HG02610 (cell line): ENCODE data around the gene DNAJC7.
"Not testable (repeated sequence)": the region's sequence is repeated elsewhere in the genome, so short reads cannot be mapped to it uniquely, and the experiment has no call there.

Experiments
- ATAC-seq: cut with Tn5 transposase; IDR thresholded peaks from one replicate; pipeline ENCODE4 v1.9.1; 2021; ENCODE audit warnings: mild to moderate bottlenecking, moderate library complexity; ENCODE audit not compliant: unreplicated experiment

The DNAJC7 gene

GRCh38 chr17:42041619-42042018 lies 24.4 kb upstream of the DNAJC7 start:
- no peak for ATAC-seq

- no peak for ATAC-seq
These were observed 23.6 kb upstream of the DNAJC7 start for GRCh38 chr17:42040818-42041217.

- no peak for ATAC-seq
These were observed 22.8 kb upstream of the DNAJC7 start for GRCh38 chr17:42039794-42040763.

GRCh38 chr17:42038221-42038973 lies 21.2 kb upstream of the DNAJC7 start:
- no peak for ATAC-seq

GRCh38 chr17:42034059-42034458 lies 16.8 kb upstream of the DNAJC7 start:
- no peak for ATAC-seq

GRCh38 chr17:42031584-42031983 lies 14.3 kb upstream of the DNAJC7 start:
- ATAC-seq = no peak

GRCh38 chr17:42028791-42029127 lies 11.5 kb upstream of the DNAJC7 start:
- no peak for ATAC-seq

- ATAC-seq = no peak
These were observed 10.9 kb upstream of the DNAJC7 start for GRCh38 chr17:42027961-42028790.

GRCh38 chr17:42027590-42027889 lies 10.3 kb upstream of the DNAJC7 start:
- ATAC-seq = no peak

GRCh38 chr17:42026857-42027589 lies 9.8 kb upstream of the DNAJC7 start:
- no peak for ATAC-seq

- no peak for ATAC-seq
These were observed 8.7 kb upstream of the DNAJC7 start for GRCh38 chr17:42025936-42026335.

GRCh38 chr17:42025191-42025579 lies 7.9 kb upstream of the DNAJC7 start:
- no peak for ATAC-seq

GRCh38 chr17:42023524-42024349 lies 6.5 kb upstream of the DNAJC7 start:
- ATAC-seq = no peak

- ATAC-seq = not testable (repeated sequence)
These were observed 3.6 kb upstream of the DNAJC7 start for GRCh38 chr17:42020845-42021244.

- ATAC-seq = peak; percentile 71
These were observed 2.5 kb upstream of the DNAJC7 start, which contains the start of gene NKIRAS2 for GRCh38 chr17:42019509-42020404. Gene NKIRAS2 (plus strand): TSS chr17:42020090. CDS start chr17:42021578, 1,488 bp downstream.

- no peak for ATAC-seq
These were observed 1.7 kb upstream of the DNAJC7 start for GRCh38 chr17:42018988-42019387.

GRCh38 chr17:42018339-42018738 lies 1.1 kb upstream of the DNAJC7 start:
- ATAC-seq = no peak

GRCh38 chr17:42017866-42018200 lies 594 bp upstream of the DNAJC7 start:
- no peak for ATAC-seq

GRCh38 chr17:42016411-42016831 lies 818 bp downstream of the DNAJC7 start:
- no peak for ATAC-seq
